ENCODE measurements around the gene RSL1D1. TPM values are rescaled to one million over a fixed set of nuclear protein-coding genes. Genes with fewer than 3 reads are reported as not detected.

The RSL1D1 gene
- polyA plus RNA-seq, 2 of the 4 experiments (the other 2 are of a cell fraction), result 209 to 330 TPM

DNA sequence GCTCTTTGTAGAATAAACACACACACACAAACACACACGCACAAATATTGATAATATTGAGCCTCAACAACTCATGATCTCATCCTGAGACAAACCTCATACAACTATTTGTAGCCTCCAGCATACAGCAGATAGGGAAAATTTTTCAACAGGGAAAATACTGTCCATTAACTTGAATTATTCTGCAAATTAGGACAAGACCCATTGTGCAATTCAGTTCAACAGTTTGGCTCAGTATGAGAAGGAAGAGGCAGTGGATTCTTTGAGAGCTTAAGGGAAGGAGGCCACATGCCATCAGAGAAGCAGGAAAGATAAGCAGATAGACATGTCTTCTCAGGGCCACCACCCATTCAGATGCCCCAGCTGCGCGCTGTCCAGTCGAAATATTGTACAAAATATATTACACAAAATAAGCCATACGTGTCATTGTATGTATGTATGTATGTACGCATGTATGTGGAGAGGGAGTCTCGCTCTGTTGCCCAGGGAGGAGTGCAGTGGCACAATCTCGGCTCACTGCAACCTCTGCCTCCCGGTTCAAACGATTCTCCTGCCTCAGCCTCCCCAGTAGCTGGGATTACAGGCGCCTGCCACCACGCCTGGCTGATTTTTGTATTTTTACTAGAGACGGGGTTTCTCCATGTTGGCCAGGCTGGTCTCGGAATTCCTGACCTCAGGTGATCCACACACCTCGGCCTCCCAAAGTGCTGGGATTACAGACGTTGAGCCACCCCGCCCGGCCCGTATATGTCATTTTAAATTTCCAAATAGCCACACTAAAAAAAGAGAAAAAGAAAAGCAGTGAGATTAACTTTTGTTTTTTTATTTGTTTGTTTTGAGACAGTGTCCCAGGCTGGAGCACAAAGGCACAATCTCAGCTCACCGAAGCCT, 56.1 kb downstream of the RSL1D1 start:
- ATAC-seq, result no peak
- H3K4me3 ChIP-seq, result peak overlapping the region; percentile 89
- TF ChIP-seq FOSL2 (IDR thresholded peaks at IDR 0.05) (no peak), FOSL2 (CRISPR knock-in tag; IDR thresholded peaks at IDR 0.05) (no peak), CHD4 (IDR thresholded peaks at IDR 0.05; ENCODE audit: borderline replicate concordance) (no peak), MAZ (IDR thresholded peaks at IDR 0.05; ENCODE audit: borderline replicate concordance, low read depth, low read length) (no peak), KDM5A (IDR thresholded peaks at IDR 0.05) (no peak), EHMT2 (IDR thresholded peaks at IDR 0.05; ENCODE audit: low read depth) (no peak), CEBPB (IDR thresholded peaks at IDR 0.05) (no peak), BHLHE40 (IDR thresholded peaks at IDR 0.05; ENCODE audit: low read depth, low read length) (no peak), RCOR1 (IDR thresholded peaks at IDR 0.05; ENCODE audit: low read depth, low read length) (no peak), SMC3 (IDR thresholded peaks at IDR 0.05) (no peak)
- TF ChIP-seq, protein P1, sequence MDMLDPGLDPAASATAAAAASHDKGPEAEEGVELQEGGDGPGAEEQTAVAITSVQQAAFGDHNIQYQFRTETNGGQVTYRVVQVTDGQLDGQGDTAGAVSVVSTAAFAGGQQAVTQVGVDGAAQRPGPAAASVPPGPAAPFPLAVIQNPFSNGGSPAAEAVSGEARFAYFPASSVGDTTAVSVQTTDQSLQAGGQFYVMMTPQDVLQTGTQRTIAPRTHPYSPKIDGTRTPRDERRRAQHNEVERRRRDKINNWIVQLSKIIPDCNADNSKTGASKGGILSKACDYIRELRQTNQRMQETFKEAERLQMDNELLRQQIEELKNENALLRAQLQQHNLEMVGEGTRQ (IDR thresholded peaks at IDR 0.05), result no peak
- TF ChIP-seq, protein P2, sequence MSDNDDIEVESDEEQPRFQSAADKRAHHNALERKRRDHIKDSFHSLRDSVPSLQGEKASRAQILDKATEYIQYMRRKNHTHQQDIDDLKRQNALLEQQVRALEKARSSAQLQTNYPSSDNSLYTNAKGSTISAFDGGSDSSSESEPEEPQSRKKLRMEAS (IDR thresholded peaks at IDR 0.05), result no peak
- TF ChIP-seq, protein P3, sequence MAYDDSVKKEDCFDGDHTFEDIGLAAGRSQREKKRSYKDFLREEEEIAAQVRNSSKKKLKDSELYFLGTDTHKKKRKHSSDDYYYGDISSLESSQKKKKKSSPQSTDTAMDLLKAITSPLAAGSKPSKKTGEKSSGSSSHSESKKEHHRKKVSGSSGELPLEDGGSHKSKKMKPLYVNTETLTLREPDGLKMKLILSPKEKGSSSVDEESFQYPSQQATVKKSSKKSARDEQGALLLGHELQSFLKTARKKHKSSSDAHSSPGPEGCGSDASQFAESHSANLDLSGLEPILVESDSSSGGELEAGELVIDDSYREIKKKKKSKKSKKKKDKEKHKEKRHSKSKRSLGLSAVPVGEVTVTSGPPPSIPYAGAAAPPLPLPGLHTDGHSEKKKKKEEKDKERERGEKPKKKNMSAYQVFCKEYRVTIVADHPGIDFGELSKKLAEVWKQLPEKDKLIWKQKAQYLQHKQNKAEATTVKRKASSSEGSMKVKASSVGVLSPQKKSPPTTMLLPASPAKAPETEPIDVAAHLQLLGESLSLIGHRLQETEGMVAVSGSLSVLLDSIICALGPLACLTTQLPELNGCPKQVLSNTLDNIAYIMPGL (CRISPR knock-in tag; IDR thresholded peaks at IDR 0.05; ENCODE audit: borderline replicate concordance), result no peak
- TF ChIP-seq, protein P4, sequence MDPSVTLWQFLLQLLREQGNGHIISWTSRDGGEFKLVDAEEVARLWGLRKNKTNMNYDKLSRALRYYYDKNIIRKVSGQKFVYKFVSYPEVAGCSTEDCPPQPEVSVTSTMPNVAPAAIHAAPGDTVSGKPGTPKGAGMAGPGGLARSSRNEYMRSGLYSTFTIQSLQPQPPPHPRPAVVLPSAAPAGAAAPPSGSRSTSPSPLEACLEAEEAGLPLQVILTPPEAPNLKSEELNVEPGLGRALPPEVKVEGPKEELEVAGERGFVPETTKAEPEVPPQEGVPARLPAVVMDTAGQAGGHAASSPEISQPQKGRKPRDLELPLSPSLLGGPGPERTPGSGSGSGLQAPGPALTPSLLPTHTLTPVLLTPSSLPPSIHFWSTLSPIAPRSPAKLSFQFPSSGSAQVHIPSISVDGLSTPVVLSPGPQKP (IDR thresholded peaks at IDR 0.05; ENCODE audit: low read depth, low read length), result no peak
- DNase-seq (ENCODE audit: low read depth in 1 of 2, low spot score in 1 of 2), result no peak
- ChIA-PET CTCF (interaction anchor here (2.3 to 4.6 kb wide), 5 partner anchors 9 to 35 kb away, joined by 9 to 58 read pairs (median 27); no protein-coding TSS in a partner anchor), POLR2A (interaction anchor here (3.7 kb wide), 1 partner anchor 53 kb away, joined by 29 read pairs; the partner anchor contains the start of gene TXNDC11)
- peak overlapping the region in 1 of 2 experiments; percentile 97; a peak in 3 of 6 replicates for H3K27ac ChIP-seq
- FAIRE-seq, result no peak
- peaks cover 45% of the 10 kb centered on the region for H3K4me1 ChIP-seq
- peak overlapping the region; percentile 84 for H3K4me2 ChIP-seq
- H3K9me3 ChIP-seq, result no peaks in the 10 kb centered on the region
- WGBS (ENCODE audit: missing lambda C conversion rate), result 94% methylated on average over 20 of the region's 20 CpGs

DNA sequence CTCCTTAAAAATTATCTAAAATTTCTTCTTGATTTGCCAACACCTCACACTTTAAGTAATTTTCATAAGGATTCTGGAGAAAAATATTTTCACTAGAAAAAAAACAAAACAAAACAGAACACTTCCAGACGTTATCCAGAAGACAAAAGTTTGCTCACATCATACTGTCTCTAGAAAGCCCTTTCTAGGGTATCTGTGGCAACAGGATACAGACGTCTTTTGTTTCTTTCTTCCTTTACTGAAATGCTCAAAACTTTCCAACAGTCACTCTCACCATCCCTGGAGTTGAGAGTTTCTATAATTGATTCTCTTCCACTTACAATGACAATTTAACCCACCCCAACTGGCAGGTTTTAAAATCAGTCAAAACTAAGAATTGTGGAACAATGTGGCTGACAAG, 56.9 kb downstream of the RSL1D1 start:
- Histone ChIP-seq H3K27ac (no peak overlapping the region), H3K4me3 (no peak overlapping the region), H3K4me1 (peaks cover 48% of the 10 kb centered on the region), H3K9me3 (no peaks in the 10 kb centered on the region), H3K4me2 (no peak overlapping the region)
- CTCF ChIA-PET, result no interaction called here
- TF ChIP-seq, protein P5, sequence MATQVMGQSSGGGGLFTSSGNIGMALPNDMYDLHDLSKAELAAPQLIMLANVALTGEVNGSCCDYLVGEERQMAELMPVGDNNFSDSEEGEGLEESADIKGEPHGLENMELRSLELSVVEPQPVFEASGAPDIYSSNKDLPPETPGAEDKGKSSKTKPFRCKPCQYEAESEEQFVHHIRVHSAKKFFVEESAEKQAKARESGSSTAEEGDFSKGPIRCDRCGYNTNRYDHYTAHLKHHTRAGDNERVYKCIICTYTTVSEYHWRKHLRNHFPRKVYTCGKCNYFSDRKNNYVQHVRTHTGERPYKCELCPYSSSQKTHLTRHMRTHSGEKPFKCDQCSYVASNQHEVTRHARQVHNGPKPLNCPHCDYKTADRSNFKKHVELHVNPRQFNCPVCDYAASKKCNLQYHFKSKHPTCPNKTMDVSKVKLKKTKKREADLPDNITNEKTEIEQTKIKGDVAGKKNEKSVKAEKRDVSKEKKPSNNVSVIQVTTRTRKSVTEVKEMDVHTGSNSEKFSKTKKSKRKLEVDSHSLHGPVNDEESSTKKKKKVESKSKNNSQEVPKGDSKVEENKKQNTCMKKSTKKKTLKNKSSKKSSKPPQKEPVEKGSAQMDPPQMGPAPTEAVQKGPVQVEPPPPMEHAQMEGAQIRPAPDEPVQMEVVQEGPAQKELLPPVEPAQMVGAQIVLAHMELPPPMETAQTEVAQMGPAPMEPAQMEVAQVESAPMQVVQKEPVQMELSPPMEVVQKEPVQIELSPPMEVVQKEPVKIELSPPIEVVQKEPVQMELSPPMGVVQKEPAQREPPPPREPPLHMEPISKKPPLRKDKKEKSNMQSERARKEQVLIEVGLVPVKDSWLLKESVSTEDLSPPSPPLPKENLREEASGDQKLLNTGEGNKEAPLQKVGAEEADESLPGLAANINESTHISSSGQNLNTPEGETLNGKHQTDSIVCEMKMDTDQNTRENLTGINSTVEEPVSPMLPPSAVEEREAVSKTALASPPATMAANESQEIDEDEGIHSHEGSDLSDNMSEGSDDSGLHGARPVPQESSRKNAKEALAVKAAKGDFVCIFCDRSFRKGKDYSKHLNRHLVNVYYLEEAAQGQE (IDR thresholded peaks at IDR 0.05), result no peak
- TF ChIP-seq EP300 (IDR thresholded peaks at IDR 0.05), result no peak
- no peak for TF ChIP-seq ZC3H11A (IDR thresholded peaks at IDR 0.05)
- TF ChIP-seq, protein P4 (IDR thresholded peaks at IDR 0.05; ENCODE audit: low read depth, low read length), result no peak
- TF ChIP-seq EHF (CRISPR knock-in tag; IDR thresholded peaks at IDR 0.05), result no peak
- no peak for TF ChIP-seq RARB (CRISPR knock-in tag; IDR thresholded peaks at IDR 0.05)
- no peak for TF ChIP-seq RFX5 (IDR thresholded peaks at IDR 0.05)
- TF ChIP-seq FOSB (CRISPR knock-in tag; IDR thresholded peaks at IDR 0.05), result no peak
- TF ChIP-seq HOXB13 (CRISPR knock-in tag; IDR thresholded peaks at IDR 0.05; ENCODE audit: low read depth), result no peak
- TF ChIP-seq, protein P6, sequence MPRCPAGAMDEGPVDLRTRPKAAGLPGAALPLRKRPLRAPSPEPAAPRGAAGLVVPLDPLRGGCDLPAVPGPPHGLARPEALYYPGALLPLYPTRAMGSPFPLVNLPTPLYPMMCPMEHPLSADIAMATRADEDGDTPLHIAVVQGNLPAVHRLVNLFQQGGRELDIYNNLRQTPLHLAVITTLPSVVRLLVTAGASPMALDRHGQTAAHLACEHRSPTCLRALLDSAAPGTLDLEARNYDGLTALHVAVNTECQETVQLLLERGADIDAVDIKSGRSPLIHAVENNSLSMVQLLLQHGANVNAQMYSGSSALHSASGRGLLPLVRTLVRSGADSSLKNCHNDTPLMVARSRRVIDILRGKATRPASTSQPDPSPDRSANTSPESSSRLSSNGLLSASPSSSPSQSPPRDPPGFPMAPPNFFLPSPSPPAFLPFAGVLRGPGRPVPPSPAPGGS (IDR thresholded peaks at IDR 0.05), result no peak
- DNase-seq (ENCODE audit: low read depth in 1 of 2, low spot score in 1 of 2) (no peak), FAIRE-seq (no peak), ATAC-seq (no peak)
- WGBS (ENCODE audit: missing lambda C conversion rate), result 56% methylated on average over 2 of the region's 2 CpGs
- POLR2A ChIA-PET, result no interaction called here
